Astrocyte (in vitro differentiated cells and primary cell): ENCODE results near the gene PIGQ. TPM values are rescaled to one million over a fixed set of nuclear protein-coding genes. Genes with fewer than 3 reads are reported as not detected.
A peak's percentile ranks its signal among the peaks of the same experiment; 100 is the strongest.

Experiments
- DNase-seq: peaks from one replicate; pipeline ENCODE4 v3.0.0-alpha.2; 2010; ENCODE audit warnings: low read depth
- FAIRE-seq: peaks from 2 replicates; lab custom pipeline; 2011; peaks lifted over from hg19 to GRCh38; lab: Jason Lieb, UNC
- H2AFZ ChIP-seq: 2 replicates; pipeline ENCODE4 v1.6.0; 2012; ENCODE audit warnings: low read depth, low read length, inconsistent platforms
- H3K27ac ChIP-seq: 2 replicates; pipeline ENCODE4 v1.5.1; 2011; ENCODE audit warnings: low read depth, low read length, inconsistent platforms
- H3K27me3 ChIP-seq: 2 replicates; pipeline ENCODE4 v1.6.0; 2011; ENCODE audit warnings: low read length, inconsistent platforms; ENCODE audit not compliant: insufficient read depth
- H3K36me3 ChIP-seq: 2 replicates; pipeline ENCODE4 v1.5.1; 2011; ENCODE audit warnings: low read length, inconsistent platforms; ENCODE audit not compliant: insufficient read depth
- H3K4me1 ChIP-seq: 2 replicates; pipeline ENCODE4 v1.5.1; 2011; ENCODE audit warnings: low read length, inconsistent platforms; ENCODE audit not compliant: insufficient read depth
- H3K4me2 ChIP-seq: 2 replicates; pipeline ENCODE4 v1.6.0; 2012; ENCODE audit warnings: low read length, inconsistent platforms
- H3K4me3 ChIP-seq: 2 replicates; pipeline ENCODE4 v1.5.1; 2011; ENCODE audit warnings: low read depth, mild to moderate bottlenecking, low read length, inconsistent platforms; ENCODE audit not compliant: insufficient read depth
- H3K79me2 ChIP-seq: 2 replicates; pipeline ENCODE4 v1.6.0; 2012; ENCODE audit warnings: mild to moderate bottlenecking, low read length, inconsistent platforms; ENCODE audit not compliant: insufficient read depth
- H3K9ac ChIP-seq: 2 replicates; pipeline ENCODE4 v1.6.0; 2012; ENCODE audit warnings: mild to moderate bottlenecking, low read length, inconsistent platforms
- H3K9me3 ChIP-seq: 2 replicates; pipeline ENCODE4 v1.5.1; 2012; ENCODE audit warnings: low read depth, mild to moderate bottlenecking, low read length, inconsistent platforms; ENCODE audit not compliant: insufficient read depth
- H4K20me1 ChIP-seq: 2 replicates; pipeline ENCODE4 v1.6.0; 2012; ENCODE audit warnings: low read length, inconsistent platforms; ENCODE audit not compliant: insufficient read depth
- H3K27ac Mint-ChIP-seq: one replicate; pipeline ENCODE4 v1.8.0; 2021; ENCODE audit warnings: mild to moderate bottlenecking, mixed read lengths; ENCODE audit not compliant: unreplicated experiment
- H3K27me3 Mint-ChIP-seq: one replicate; pipeline ENCODE4 v1.8.0; 2021; ENCODE audit warnings: low read depth, mixed read lengths; ENCODE audit not compliant: unreplicated experiment
- H3K36me3 Mint-ChIP-seq: one replicate; pipeline ENCODE4 v1.8.0; 2021; ENCODE audit warnings: low read depth, mixed read lengths; ENCODE audit not compliant: unreplicated experiment
- H3K4me1 Mint-ChIP-seq: one replicate; pipeline ENCODE4 v1.8.0; 2021; ENCODE audit warnings: low read depth, mixed read lengths; ENCODE audit not compliant: unreplicated experiment
- H3K4me3 Mint-ChIP-seq: one replicate; pipeline ENCODE4 v1.8.0; 2021; ENCODE audit warnings: mild to moderate bottlenecking, moderate library complexity, mixed read lengths; ENCODE audit not compliant: unreplicated experiment
- H3K9me3 Mint-ChIP-seq: one replicate; pipeline ENCODE4 v1.8.0; 2021; ENCODE audit warnings: mild to moderate bottlenecking, mixed read lengths; ENCODE audit not compliant: unreplicated experiment
- EZH2 ChIP-seq: IDR thresholded peaks from 2 replicates; pipeline ENCODE4 v1.6.1; 2012; ENCODE audit warnings: mild to moderate bottlenecking, low read length, inconsistent platforms; ENCODE audit not compliant: insufficient read depth
- total RNA-seq: library from RNA; stranded (reverse); gene quantifications from 2 replicates; pipeline ENCODE4 v1.2.1, GENCODE V29; 2021
- TF ChIP-seq, protein P1 (sequence below): IDR thresholded peaks from 2 replicates; pipeline ENCODE4 v1.5.1; 2011; ENCODE audit warnings: low read depth, mild to moderate bottlenecking, inconsistent platforms, low read length, moderate library complexity; ENCODE audit not compliant: insufficient read depth

Gene PIGQ
- total RNA-seq, 1 donor from 2014 or later: 22.4 TPM

DNA sequence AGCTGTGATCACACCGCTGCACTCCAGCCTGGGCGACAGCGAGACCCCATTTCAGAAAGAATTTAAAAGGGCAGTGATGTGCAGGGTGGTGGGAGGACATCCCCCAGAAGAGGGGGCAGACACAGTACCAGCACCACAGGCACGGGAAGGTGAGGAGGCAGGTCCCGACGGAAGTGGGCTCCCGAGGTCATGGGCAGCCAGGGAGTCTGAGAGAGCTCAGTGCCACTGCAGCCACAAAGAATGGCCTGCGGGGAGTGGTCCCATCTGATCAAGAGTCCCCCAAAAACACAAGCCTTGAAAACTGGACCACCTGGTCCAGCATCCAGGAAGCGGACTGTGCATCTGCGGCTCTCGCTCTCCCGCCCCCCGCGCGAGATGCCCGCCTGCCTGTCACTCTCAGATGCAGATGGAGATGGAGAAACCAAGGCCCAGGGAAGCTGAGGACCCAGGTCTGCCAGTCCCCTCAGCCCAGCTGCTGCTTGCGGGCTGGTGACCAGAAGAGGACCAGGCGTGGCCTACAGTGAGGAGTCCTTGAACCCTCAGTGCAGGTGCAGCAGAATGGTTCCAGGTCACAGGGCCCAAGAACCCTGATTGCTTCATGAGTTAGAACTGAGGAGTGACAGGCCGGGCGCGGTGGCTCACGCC, 46.5 kb upstream of the PIGQ start:
- TF ChIP-seq, protein P1, sequence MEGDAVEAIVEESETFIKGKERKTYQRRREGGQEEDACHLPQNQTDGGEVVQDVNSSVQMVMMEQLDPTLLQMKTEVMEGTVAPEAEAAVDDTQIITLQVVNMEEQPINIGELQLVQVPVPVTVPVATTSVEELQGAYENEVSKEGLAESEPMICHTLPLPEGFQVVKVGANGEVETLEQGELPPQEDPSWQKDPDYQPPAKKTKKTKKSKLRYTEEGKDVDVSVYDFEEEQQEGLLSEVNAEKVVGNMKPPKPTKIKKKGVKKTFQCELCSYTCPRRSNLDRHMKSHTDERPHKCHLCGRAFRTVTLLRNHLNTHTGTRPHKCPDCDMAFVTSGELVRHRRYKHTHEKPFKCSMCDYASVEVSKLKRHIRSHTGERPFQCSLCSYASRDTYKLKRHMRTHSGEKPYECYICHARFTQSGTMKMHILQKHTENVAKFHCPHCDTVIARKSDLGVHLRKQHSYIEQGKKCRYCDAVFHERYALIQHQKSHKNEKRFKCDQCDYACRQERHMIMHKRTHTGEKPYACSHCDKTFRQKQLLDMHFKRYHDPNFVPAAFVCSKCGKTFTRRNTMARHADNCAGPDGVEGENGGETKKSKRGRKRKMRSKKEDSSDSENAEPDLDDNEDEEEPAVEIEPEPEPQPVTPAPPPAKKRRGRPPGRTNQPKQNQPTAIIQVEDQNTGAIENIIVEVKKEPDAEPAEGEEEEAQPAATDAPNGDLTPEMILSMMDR: no peak
- no peak for TF ChIP-seq EZH2
- H3K4me1 Mint-ChIP-seq: peaks cover 12% of the 10 kb centered on the region
- H3K27ac ChIP-seq: no peak overlapping the region
- H3K36me3 Mint-ChIP-seq: peaks cover 5% of the 10 kb centered on the region
- H3K4me3 Mint-ChIP-seq: no peak overlapping the region
- no peak overlapping the region for H3K4me2 ChIP-seq
- peaks cover 22% of the 10 kb centered on the region for H3K4me1 ChIP-seq
- peaks cover 35% of the 10 kb centered on the region for H3K79me2 ChIP-seq
- H3K36me3 ChIP-seq: peaks cover 3% of the 10 kb centered on the region
- H2AFZ ChIP-seq: no peak overlapping the region
- H3K9ac ChIP-seq: no peak overlapping the region
- no peaks in the 10 kb centered on the region for H3K27me3 Mint-ChIP-seq
- peaks cover 30% of the 10 kb centered on the region for H4K20me1 ChIP-seq
- FAIRE-seq: no peak
- DNase-seq: no peak
- H3K9me3 ChIP-seq: no peaks in the 10 kb centered on the region
- no peak overlapping the region for H3K4me3 ChIP-seq
- H3K9me3 Mint-ChIP-seq: no peaks in the 10 kb centered on the region
- H3K27ac Mint-ChIP-seq: no peak overlapping the region
- H3K27me3 ChIP-seq: no peaks in the 10 kb centered on the region

- peak overlapping the region; percentile 53 for H3K27ac Mint-ChIP-seq
- FAIRE-seq (no peak), DNase-seq (no peak)
- TF ChIP-seq EZH2: no peak
- TF ChIP-seq, protein P1: no peak
- Histone ChIP-seq H3K9ac (peak overlapping the region; percentile 95), H3K4me1 (peaks cover 31% of the 10 kb centered on the region), H3K9me3 (no peaks in the 10 kb centered on the region), H4K20me1 (peaks cover 42% of the 10 kb centered on the region), H3K27me3 (no peaks in the 10 kb centered on the region), H3K4me2 (peak overlapping the region; percentile 89), H3K36me3 (peaks cover 3% of the 10 kb centered on the region), H3K27ac (peak overlapping the region; percentile 65), H3K4me3 (no peak overlapping the region), H2AFZ (no peak overlapping the region), H3K79me2 (peaks cover 47% of the 10 kb centered on the region)
- peaks cover 4% of the 10 kb centered on the region for H3K36me3 Mint-ChIP-seq
- no peak overlapping the region for H3K4me3 Mint-ChIP-seq
- no peaks in the 10 kb centered on the region for H3K9me3 Mint-ChIP-seq
- no peaks in the 10 kb centered on the region for H3K27me3 Mint-ChIP-seq
- peaks cover 12% of the 10 kb centered on the region for H3K4me1 Mint-ChIP-seq
Observed at GRCh38 chr16:524274-525040, 45.3 kb upstream of the PIGQ start.
